Right lobe of liver (tissue), 6 donors: ENCODE data around the gene ATG7. TPM values are rescaled to one million over a fixed set of nuclear protein-coding genes. Genes with fewer than 3 reads are reported as not detected.

Experiments used
- ATAC-seq, 4 donors: fragments of 200-7000 bp; cut with Tn5 transposase; one replicate each; pipeline ENCODE4 v1.9.1; 2020; ENCODE audit warnings: mild to moderate bottlenecking in 4 of 4, moderate library complexity in 4 of 4
- DNase-seq, 3 donors: peaks; one replicate each; pipeline ENCODE4 v3.0.0-alpha.2; 2020
- H3K27ac ChIP-seq, 3 donors: fragments of 200-600 bp; one replicate each; pipeline ENCODE4 v1.8.0; 2022
- H3K27me3 ChIP-seq, 2 donors: fragments of 200-600 bp; one replicate each; pipeline ENCODE4 v1.8.0; 2022
- H3K36me3 ChIP-seq, 4 donors: fragments of 200-600 bp; sonication (generic) in 1 of 4; one replicate each; pipeline versions ENCODE4 v1.5.1 to v1.8.0; 2017 to 2022; ENCODE audit warnings: control low read depth in 1 of 4
- H3K4me1 ChIP-seq, 4 donors: fragments of 200-600 bp; sonication (generic) in 1 of 4; one replicate each; pipeline versions ENCODE4 v1.5.1 to v1.8.0; 2017 to 2022; ENCODE audit warnings: control low read depth in 1 of 4
- H3K4me3 ChIP-seq, 3 donors: fragments of 200-600 bp; one replicate each; pipeline ENCODE4 v1.8.0; 2022
- H3K9me3 ChIP-seq, 4 donors: fragments of 200-600 bp; sonication (generic) in 1 of 4; one replicate each; pipeline versions ENCODE4 v1.5.1 to v1.8.0; 2017 to 2022; ENCODE audit warnings: control low read depth in 1 of 4
- POLR2A ChIP-seq: fragments of 450-650 bp; IDR thresholded peaks from one replicate; pipeline ENCODE4 v1.6.1; 2017; ENCODE audit warnings: antibody characterized with exemption, mild to moderate bottlenecking
- WGBS: methylation state at CpG from one replicate; pipeline ENCODE4 v1.1.6; 2018; ENCODE audit warnings: low coverage, low lambda C conversion rate; ENCODE audit not compliant: insufficient coverage; ENCODE audit errors: missing lambda C conversion rate; 5-methylcytosine and 5-hydroxymethylcytosine counted together
- intact Hi-C, 2 donors: fragments of 100-400 bp; cut with DNase I; formaldehyde crosslinking; loops; one replicate each; pipeline versions ENCODE4 v1.11.2 to v1.14.1; 2022
- total RNA-seq, 6 experiments: library from RNA; depleted of rRNA in 2 of 6; stranded (reverse); fragments of >200 nt in 2 of 6; fragmentation: NEBNext Ultra II Directional in 3 of 6; extraction: Animal tissue kit (Norgen Biotek cat#: 25700) in 3 of 6; gene quantifications; one replicate each; pipeline versions ENCODE4 v1.1.0 to v1.2.4, GENCODE V29; 2016 to 2023
- TF ChIP-seq, protein P1 (sequence below), 4 donors: fragments of 200-600 bp in 3 of 4; fragments of 450-650 bp in 1 of 4; IDR thresholded peaks; one replicate each; pipeline versions ENCODE4 v1.5.1 to v1.8.0; 2016 to 2022; ENCODE audit warnings: antibody characterized with exemption in 4 of 4, mild to moderate bottlenecking in 2 of 4
- donor health status: DM: no; HTN: yes; CAD: no.
- donor health status: DM: no; HTN: no; CAD: no.
- donor health status: DM: no; HTN: no; CAD: no.
- donor health status: DM: no; HTN: yes; CAD: no.
- donor health status: DM: no; HTN: yes; CAD: no.

The ATG7 gene
- total RNA-seq, 6 experiments from 2014 or later = 13.6 to 21.1 (median 15.8) TPM

DNA sequence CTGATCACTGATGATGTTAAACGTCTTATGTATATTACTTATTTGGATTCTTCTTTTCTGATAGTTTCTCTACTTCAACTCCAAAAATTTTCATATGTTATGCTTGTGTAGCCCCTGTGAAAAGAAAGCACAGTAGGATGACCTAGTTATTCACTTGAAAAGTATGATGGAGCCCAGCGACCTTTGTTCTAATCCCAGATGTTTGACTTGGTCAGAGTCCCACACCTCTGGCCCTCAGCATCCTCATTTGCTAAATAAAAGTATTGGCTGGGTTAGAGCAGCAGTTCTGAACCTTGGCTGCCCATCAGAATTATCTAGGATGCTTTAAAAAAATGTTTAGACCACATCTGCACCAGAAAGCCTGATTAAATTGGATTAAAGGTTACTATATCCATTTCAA, 173.7 kb downstream of the ATG7 start:
- no peaks in the 10 kb centered on the region for H3K36me3 ChIP-seq
- no peak overlapping the region for H3K4me3 ChIP-seq
- TF ChIP-seq, protein P1, sequence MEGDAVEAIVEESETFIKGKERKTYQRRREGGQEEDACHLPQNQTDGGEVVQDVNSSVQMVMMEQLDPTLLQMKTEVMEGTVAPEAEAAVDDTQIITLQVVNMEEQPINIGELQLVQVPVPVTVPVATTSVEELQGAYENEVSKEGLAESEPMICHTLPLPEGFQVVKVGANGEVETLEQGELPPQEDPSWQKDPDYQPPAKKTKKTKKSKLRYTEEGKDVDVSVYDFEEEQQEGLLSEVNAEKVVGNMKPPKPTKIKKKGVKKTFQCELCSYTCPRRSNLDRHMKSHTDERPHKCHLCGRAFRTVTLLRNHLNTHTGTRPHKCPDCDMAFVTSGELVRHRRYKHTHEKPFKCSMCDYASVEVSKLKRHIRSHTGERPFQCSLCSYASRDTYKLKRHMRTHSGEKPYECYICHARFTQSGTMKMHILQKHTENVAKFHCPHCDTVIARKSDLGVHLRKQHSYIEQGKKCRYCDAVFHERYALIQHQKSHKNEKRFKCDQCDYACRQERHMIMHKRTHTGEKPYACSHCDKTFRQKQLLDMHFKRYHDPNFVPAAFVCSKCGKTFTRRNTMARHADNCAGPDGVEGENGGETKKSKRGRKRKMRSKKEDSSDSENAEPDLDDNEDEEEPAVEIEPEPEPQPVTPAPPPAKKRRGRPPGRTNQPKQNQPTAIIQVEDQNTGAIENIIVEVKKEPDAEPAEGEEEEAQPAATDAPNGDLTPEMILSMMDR (IDR thresholded peaks at IDR 0.05) = no peak
- no peak for TF ChIP-seq POLR2A
- WGBS = 40% methylated on average over 2 of the region's 2 CpGs
- no peaks in the 10 kb centered on the region for H3K9me3 ChIP-seq
- H3K27me3 ChIP-seq = no peaks in the 10 kb centered on the region
- no peak overlapping the region for H3K27ac ChIP-seq
- no peaks in the 10 kb centered on the region for H3K4me1 ChIP-seq
- peak; percentile 88 to 98 (median 93) for ATAC-seq
- intact Hi-C loops = no loop called here
- peak in 2 of 3 donors; percentile 25 to 65 for DNase-seq

- DNase-seq (no peak), ATAC-seq (no peak)
- intact Hi-C loops = no loop called here
- WGBS = 79% methylated on average over 2 of the region's 2 CpGs
- H3K4me3 ChIP-seq = no peak overlapping the region
- no peaks in the 10 kb centered on the region for H3K9me3 ChIP-seq
- TF ChIP-seq, protein P1 (IDR thresholded peaks at IDR 0.05) = no peak
- no peak for TF ChIP-seq POLR2A
- H3K4me1 ChIP-seq = no peaks in the 10 kb centered on the region
- H3K36me3 ChIP-seq = no peaks in the 10 kb centered on the region
- H3K27ac ChIP-seq = no peak overlapping the region
- H3K27me3 ChIP-seq = no peaks in the 10 kb centered on the region
These were observed 175.5 kb downstream of the ATG7 start for GRCh38 chr3:11447584-11448200.

DNA sequence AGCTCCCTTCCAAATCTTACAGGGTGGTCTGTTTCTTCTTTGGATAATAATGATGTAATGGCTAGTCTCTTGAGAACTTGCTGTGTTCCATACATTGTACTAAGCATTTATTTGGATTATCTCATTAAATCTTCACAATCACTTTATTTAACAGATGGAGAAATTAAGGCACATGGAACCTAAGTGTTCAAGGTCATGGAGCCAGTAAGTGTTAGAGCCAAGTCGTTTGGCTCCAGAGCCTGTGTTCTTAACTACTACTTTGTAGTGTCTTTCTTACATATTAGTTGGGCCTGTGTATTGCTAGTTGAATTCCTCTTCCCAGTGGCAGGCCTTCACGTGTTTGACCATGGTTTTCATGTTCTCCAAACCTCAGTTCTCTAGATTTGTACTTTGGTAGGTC, 177.8 kb downstream of the ATG7 start:
- Histone ChIP-seq H3K27ac (no peak overlapping the region), H3K36me3 (no peaks in the 10 kb centered on the region), H3K4me3 (no peak overlapping the region), H3K27me3 (no peaks in the 10 kb centered on the region), H3K4me1 (no peaks in the 10 kb centered on the region), H3K9me3 (no peaks in the 10 kb centered on the region)
- 100% methylated on average over 1 of the region's 2 CpGs for WGBS
- TF ChIP-seq POLR2A = no peak
- TF ChIP-seq, protein P1 (IDR thresholded peaks at IDR 0.05) = no peak
- ATAC-seq (no peak), DNase-seq (no peak)
- intact Hi-C loops = no loop called here

- no peaks in the 10 kb centered on the region for H3K4me1 ChIP-seq
- H3K36me3 ChIP-seq = no peaks in the 10 kb centered on the region
- no peaks in the 10 kb centered on the region for H3K27me3 ChIP-seq
- DNase-seq (no peak), ATAC-seq (no peak)
- 87% methylated on average over 2 of the region's 5 CpGs for WGBS
- intact Hi-C loops = no loop called here
- no peaks in the 10 kb centered on the region for H3K9me3 ChIP-seq
- no peak overlapping the region for H3K4me3 ChIP-seq
- no peak overlapping the region for H3K27ac ChIP-seq
- TF ChIP-seq POLR2A = no peak
- TF ChIP-seq, protein P1 (IDR thresholded peaks at IDR 0.05) = no peak
These were observed 180.1 kb downstream of the ATG7 start for GRCh38 chr3:11452312-11452711.
